GM12878 (cell line): ENCODE data around the gene RASA1. TPM values are rescaled to one million over a fixed set of nuclear protein-coding genes. Genes with fewer than 3 reads are reported as not detected.
A peak's percentile ranks its signal among the peaks of the same experiment; 100 is the strongest.

Source experiments
- BRCA1 ChIP-seq: IDR thresholded peaks from 2 replicates; pipeline ENCODE4 v1.6.1; 2011; ENCODE audit warnings: low read depth, low read length, improper control_type of control experiment
- CREB1 ChIP-seq: IDR thresholded peaks from 2 replicates; pipeline ENCODE4 v1.6.1; 2012; ENCODE audit warnings: low read depth, mild to moderate bottlenecking, inconsistent platforms
- CTCF ChIP-seq, 3 experiments: IDR thresholded peaks in 2 of 3; conservative IDR thresholded peaks in 1 of 3; 2 replicates each; pipeline ENCODE4 v1.5.1; 2011; ENCODE audit warnings: low read depth in 3 of 3, low read length in 3 of 3, mild to moderate bottlenecking in 3 of 3, control low read depth in 2 of 3, moderate library complexity in 2 of 3, inconsistent platforms in 1 of 3, mixed read lengths in 1 of 3; ENCODE audit not compliant: control insufficient read depth in 2 of 3, insufficient read depth in 1 of 3; ENCODE audit errors: extremely low read depth in 1 of 3
- E2F8 ChIP-seq: fragments of 450-650 bp; IDR thresholded peaks from 2 replicates; pipeline ENCODE4 v1.6.1; 2018; ENCODE audit warnings: mild to moderate bottlenecking, low read depth, moderate library complexity; ENCODE audit not compliant: partially characterized antibody
- ELK1 ChIP-seq: IDR thresholded peaks from 2 replicates; pipeline ENCODE4 v1.6.1; 2012; ENCODE audit warnings: low read depth, low read length, improper control_type of control experiment
- JUNB ChIP-seq: IDR thresholded peaks from 2 replicates; pipeline ENCODE4 v1.6.1; 2016; ENCODE audit warnings: antibody characterized with exemption, mild to moderate bottlenecking
- JUND ChIP-seq: IDR thresholded peaks from 2 replicates; pipeline ENCODE4 v1.6.1; 2012; ENCODE audit warnings: low read depth, mild to moderate bottlenecking, low read length, improper control_type of control experiment, moderate library complexity
- KDM1A ChIP-seq: fragments of 200-600 bp; sonication (generic); IDR thresholded peaks from 2 replicates; pipeline ENCODE4 v1.6.1; 2016; ENCODE audit warnings: borderline replicate concordance
- MAX ChIP-seq: IDR thresholded peaks from 2 replicates; pipeline ENCODE4 v1.6.1; 2012; ENCODE audit warnings: low read depth, low read length, improper control_type of control experiment
- MXI1 ChIP-seq: fragments of 150-350 bp; IDR thresholded peaks from 2 replicates; pipeline ENCODE4 v1.6.1; 2011; ENCODE audit warnings: low read depth, mild to moderate bottlenecking, inconsistent platforms, low read length, improper control_type of control experiment
- NBN ChIP-seq: fragments of 450-650 bp; IDR thresholded peaks from 2 replicates; pipeline ENCODE4 v1.6.1; 2016
- NFYB ChIP-seq: IDR thresholded peaks from 2 replicates; pipeline ENCODE4 v1.6.1; 2011; ENCODE audit warnings: low read depth, mild to moderate bottlenecking, low read length, improper control_type of control experiment, moderate library complexity; ENCODE audit not compliant: insufficient read depth
- NRF1 ChIP-seq: conservative IDR thresholded peaks from 2 replicates; pipeline ENCODE4 v1.6.1; 2011; ENCODE audit warnings: mild to moderate bottlenecking, low read depth, low read length, improper control_type of control experiment
- POU2F2 ChIP-seq: IDR thresholded peaks from 3 replicates; pipeline ENCODE4 v1.6.1; 2011; ENCODE audit warnings: low read depth, mild to moderate bottlenecking, low read length, borderline replicate concordance
- RAD51 ChIP-seq: fragments of 450-650 bp; IDR thresholded peaks from 2 replicates; pipeline ENCODE4 v1.6.1; 2016; ENCODE audit warnings: moderate library complexity, mild to moderate bottlenecking, inconsistent platforms
- RELB ChIP-seq: fragments of 450-650 bp; IDR thresholded peaks from 2 replicates; pipeline ENCODE4 v1.6.1; 2017; ENCODE audit warnings: low read depth, mild to moderate bottlenecking, moderate library complexity
- SREBF1 ChIP-seq: IDR thresholded peaks from 2 replicates; pipeline ENCODE4 v1.6.1; 2012; ENCODE audit warnings: mild to moderate bottlenecking, low read length
- SUZ12 ChIP-seq: fragments of 200-600 bp; sonication (generic); IDR thresholded peaks from one replicate; pipeline ENCODE4 v1.6.1; 2018; ENCODE audit warnings: antibody characterized with exemption, mild to moderate bottlenecking; ENCODE audit not compliant: unreplicated experiment
- TAF1 ChIP-seq: IDR thresholded peaks from 2 replicates; pipeline ENCODE4 v1.6.1; 2011; ENCODE audit warnings: mild to moderate bottlenecking, low read depth, low read length, borderline replicate concordance
- TBL1XR1 ChIP-seq: IDR thresholded peaks from 2 replicates; pipeline ENCODE4 v1.6.1; 2012; ENCODE audit warnings: low read depth, low read length, improper control_type of control experiment
- ZNF24 ChIP-seq: fragments of 450-650 bp; IDR thresholded peaks from 2 replicates; pipeline ENCODE4 v1.6.1; 2017; ENCODE audit warnings: antibody characterized with exemption, mild to moderate bottlenecking
- polyA plus RNA-seq, 11 experiments: library from polyadenylated mRNA; depleted of rRNA in 4 of 11; unstranded in 6 of 11; stranded (reverse) in 5 of 11; fragments of >200 nt; fragmentation: Nextera tagmentation in 4 of 11; fragmentation: Illumina TruSeq in 1 of 11; extraction: Ambion mirVana in 4 of 11; extraction: Trizol in 1 of 11; gene quantifications; 1 replicate in 1 of 11; 2 replicates in 10 of 11; pipeline versions ENCODE4 v1.2.1 to v1.2.3, GENCODE V29; 2011 to 2016; ENCODE audit warnings: inconsistent platforms in 2 of 11, missing spikeins in 2 of 11, low read depth in 1 of 11
- total RNA-seq, 4 experiments: library from RNA; depleted of rRNA in 3 of 4; stranded (reverse); fragments of >200 nt in 3 of 4; fragmentation: Illumina TruSeq in 1 of 4; extraction: Trizol in 1 of 4; gene quantifications; 2 replicates each; pipeline versions ENCODE4 v1.2.1 to v1.2.3, GENCODE V29; 2013 to 2021

The RASA1 gene
- total and polyA plus RNA-seq, 10 of the 15 experiments (the other 5 are each of a cell fraction or from before 2014, with no cell fraction given) = 7.8 to 72.3 (median 21.8) TPM

GRCh38 chr5:87231037-87231808, 36.5 kb upstream of the RASA1 start (continued):
- TF ChIP-seq CTCF (IDR thresholded peaks at IDR 0.05 in 2 of 3, conservative IDR thresholded peaks at IDR 0.05 in 1 of 3; ENCODE audit: control insufficient read depth in 2 of 3, extremely low read depth in 1 of 3, insufficient read depth in 1 of 3, low read depth in 3 of 3, low read length in 3 of 3) (no peak), E2F8 (no peak), RAD51 (no peak), NRF1 (no peak), ZNF24 (no peak), RELB (peak; percentile 36; the same call in 1 of the 2 replicates), NBN (0 out of 2 replicates have a peak, but pooled peaks have one; percentile 46), SUZ12 (no peak), CREB1 (no peak), ELK1 (no peak), TBL1XR1 (no peak), NFYB (no peak), JUNB (no peak), KDM1A (no peak), BRCA1 (no peak), MXI1 (peak; percentile 66; the same call in 1 of the 2 replicates), MAX (no peak), SREBF1 (no peak), TAF1 (no peak), JUND (no peak), POU2F2 (peak; percentile 38; the same call in 1 of the 3 replicates)
